Kidney (tissue), 14 donors: ENCODE data around the gene SP140L. TPM values are rescaled to one million over a fixed set of nuclear protein-coding genes. Genes with fewer than 3 reads are reported as not detected.
A peak's percentile ranks its signal among the peaks of the same experiment; 100 is the strongest.

Source experiments
- DNase-seq, 5 donors: peaks; one replicate each; pipeline ENCODE4 v3.0.0-alpha.2; 2013 to 2020
- FAIRE-seq: peaks from 2 replicates; lab custom pipeline; 2012; peaks lifted over from hg19 to GRCh38; lab: Jason Lieb, UNC
- H3K27ac ChIP-seq, 2 donors: one replicate each; pipeline ENCODE4 v1.7.0; 2013; ENCODE audit warnings: low read depth in 2 of 2, low read length in 2 of 2, inconsistent platforms in 1 of 2
- H3K27me3 ChIP-seq: one replicate; pipeline ENCODE4 v1.7.1; 2013; ENCODE audit warnings: low read length, inconsistent platforms; ENCODE audit not compliant: control insufficient read depth, insufficient read depth
- H3K36me3 ChIP-seq, 3 donors: one replicate each; pipeline versions ENCODE4 v1.7.0 to v1.7.1; 2013; ENCODE audit warnings: low read length in 3 of 3, control low read depth in 1 of 3, inconsistent platforms in 1 of 3; ENCODE audit not compliant: insufficient read depth in 3 of 3, control insufficient read depth in 2 of 3
- H3K4me1 ChIP-seq, 3 donors: one replicate each; pipeline versions ENCODE4 v1.7.0 to v1.7.1; 2013; ENCODE audit warnings: low read length in 3 of 3, inconsistent platforms in 1 of 3, low read depth in 1 of 3; ENCODE audit not compliant: control insufficient read depth in 2 of 3, insufficient read depth in 2 of 3
- H3K4me3 ChIP-seq, 3 donors: one replicate each; pipeline versions ENCODE4 v1.7.0 to v1.8.1; 2013; ENCODE audit warnings: low read length in 3 of 3, control low read depth in 1 of 3, inconsistent platforms in 1 of 3
- H3K9ac ChIP-seq, 3 donors: one replicate each; pipeline versions ENCODE4 v1.7.0 to v1.7.1; 2013; ENCODE audit warnings: low read length in 3 of 3, control low read depth in 1 of 3, inconsistent platforms in 1 of 3
- H3K9me3 ChIP-seq, 3 donors: one replicate each; pipeline versions ENCODE4 v1.7.0 to v1.7.1; 2013; ENCODE audit warnings: low read length in 3 of 3, control low read depth in 1 of 3, inconsistent platforms in 1 of 3; ENCODE audit not compliant: control insufficient read depth in 2 of 3, insufficient read depth in 1 of 3
- intact Hi-C: fragments of 100-400 bp; cut with DNase I; formaldehyde crosslinking; loops from one replicate; pipeline ENCODE4 v1.11.1; 2022
- polyA plus RNA-seq: library from polyadenylated mRNA; stranded (reverse); fragments of 350-450 nt; fragmentation: Illumina TruSeq; extraction: RNeasy Lipid Tissue Mini Kit (QIAGEN cat#74804); gene quantifications from one replicate; pipeline ENCODE4 v1.2.3, GENCODE V29; 2014; ENCODE audit warnings: low read depth, low replicate concordance; ENCODE audit not compliant: insufficient read depth
- total RNA-seq: library from RNA; stranded (reverse); fragmentation: NEBNext Ultra II Directional; extraction: Animal tissue kit (Norgen Biotek cat#: 25700); gene quantifications from one replicate; pipeline ENCODE4 v1.2.1, GENCODE V29; 2021
- TF ChIP-seq, protein P1 (sequence below): IDR thresholded peaks from 3 replicates; pipeline ENCODE4 v1.5.1; 2012; ENCODE audit warnings: mild to moderate bottlenecking, moderate library complexity, borderline replicate concordance; ENCODE audit not compliant: insufficient read depth; ENCODE audit errors: extremely low read depth
- donor health status: control.
- donor health status: control.
- donor health status: control.
- donor health status: control.
- donor health status: control.
- donor health status: DM: yes; HTN: yes; CAD: no.
- donor health status: Normal renal cell carcinoma (clear cell type).

The SP140L gene
- total and polyA plus RNA-seq, 2 donors from 2014 or later: 4.6 to 23.8 TPM

DNA sequence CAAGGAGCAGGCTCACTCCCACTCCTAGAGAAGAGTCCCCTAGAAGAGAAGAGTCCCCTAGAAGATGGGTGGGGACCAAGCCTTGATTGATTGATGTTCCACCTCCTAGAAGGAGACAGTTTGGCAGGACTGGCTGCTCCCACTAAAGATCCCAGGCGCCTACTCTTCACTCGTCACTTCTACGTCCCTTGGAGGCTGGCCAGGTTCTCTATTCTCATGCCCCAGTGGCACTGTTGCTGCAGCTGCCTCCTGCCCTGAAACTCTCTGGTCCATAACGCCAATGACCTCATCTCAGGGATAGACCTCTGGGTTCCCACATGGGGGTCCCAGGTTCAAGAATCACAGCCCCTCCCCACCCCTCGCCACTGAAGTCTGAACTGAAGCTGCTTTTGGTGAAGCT, 2.5 kb upstream of the SP140L start:
- no peak for FAIRE-seq
- intact Hi-C loops: no loop called here

DNA sequence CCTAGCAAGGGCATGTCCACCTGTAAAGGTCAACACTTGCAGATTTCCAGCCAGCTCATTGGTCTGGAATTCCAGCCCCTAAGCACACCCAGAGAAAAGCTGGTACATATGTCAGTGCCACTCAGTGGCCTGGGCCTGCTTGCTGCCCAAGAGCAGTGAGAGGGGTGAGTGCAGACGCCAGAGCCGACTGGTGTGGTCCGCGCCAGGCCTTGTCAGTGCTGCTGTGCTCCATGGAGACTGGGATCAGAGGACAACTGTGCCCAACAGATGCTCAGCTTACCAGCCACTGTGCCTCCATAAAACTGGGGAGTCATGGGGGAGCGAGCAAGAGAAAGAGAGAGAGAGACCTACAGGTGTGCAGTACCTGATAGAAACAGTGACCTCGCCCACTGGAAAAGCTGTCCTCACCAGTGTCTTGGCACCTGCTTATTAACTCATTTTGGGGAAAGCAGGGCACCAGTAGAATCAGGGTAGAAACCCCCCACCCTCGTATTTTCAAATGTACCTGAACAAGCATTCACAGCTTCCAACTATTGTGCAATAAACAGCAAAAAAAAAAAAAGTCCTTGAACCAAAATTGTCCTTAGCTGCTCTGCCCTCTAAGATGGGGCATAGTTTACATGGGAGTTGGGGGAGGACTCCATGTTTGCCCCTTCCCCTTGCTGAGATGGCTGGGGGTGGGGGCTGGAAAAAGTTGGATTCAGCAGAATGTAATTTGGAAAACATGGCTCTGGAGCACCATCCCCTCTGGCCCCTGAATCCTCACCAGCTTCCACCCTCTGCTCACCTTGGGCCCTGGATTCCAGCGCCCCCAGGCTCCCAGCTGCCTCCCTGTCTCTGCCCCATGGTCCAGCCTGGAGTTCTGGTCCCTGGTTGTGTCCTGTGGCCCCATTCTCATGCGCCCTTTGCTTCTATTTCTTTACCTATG, 1.4 kb upstream of the SP140L start:
- no peaks in the 10 kb centered on the region for H3K9me3 ChIP-seq
- H3K4me3 ChIP-seq: no peak overlapping the region
- intact Hi-C loops: no loop called here
- TF ChIP-seq, protein P1, sequence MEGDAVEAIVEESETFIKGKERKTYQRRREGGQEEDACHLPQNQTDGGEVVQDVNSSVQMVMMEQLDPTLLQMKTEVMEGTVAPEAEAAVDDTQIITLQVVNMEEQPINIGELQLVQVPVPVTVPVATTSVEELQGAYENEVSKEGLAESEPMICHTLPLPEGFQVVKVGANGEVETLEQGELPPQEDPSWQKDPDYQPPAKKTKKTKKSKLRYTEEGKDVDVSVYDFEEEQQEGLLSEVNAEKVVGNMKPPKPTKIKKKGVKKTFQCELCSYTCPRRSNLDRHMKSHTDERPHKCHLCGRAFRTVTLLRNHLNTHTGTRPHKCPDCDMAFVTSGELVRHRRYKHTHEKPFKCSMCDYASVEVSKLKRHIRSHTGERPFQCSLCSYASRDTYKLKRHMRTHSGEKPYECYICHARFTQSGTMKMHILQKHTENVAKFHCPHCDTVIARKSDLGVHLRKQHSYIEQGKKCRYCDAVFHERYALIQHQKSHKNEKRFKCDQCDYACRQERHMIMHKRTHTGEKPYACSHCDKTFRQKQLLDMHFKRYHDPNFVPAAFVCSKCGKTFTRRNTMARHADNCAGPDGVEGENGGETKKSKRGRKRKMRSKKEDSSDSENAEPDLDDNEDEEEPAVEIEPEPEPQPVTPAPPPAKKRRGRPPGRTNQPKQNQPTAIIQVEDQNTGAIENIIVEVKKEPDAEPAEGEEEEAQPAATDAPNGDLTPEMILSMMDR: no peak
- no peaks in the 10 kb centered on the region for H3K27me3 ChIP-seq
- H3K36me3 ChIP-seq: no peaks in the 10 kb centered on the region
- peaks cover 0 to 5% (median 0%) of the 10 kb centered on the region in 3 donors for H3K4me1 ChIP-seq
- no peak overlapping the region for H3K9ac ChIP-seq
- FAIRE-seq: no peak
- H3K27ac ChIP-seq: no peak overlapping the region
- no peak for DNase-seq

More for the DNA sequence above, 2.5 kb upstream of the SP140L start:
- DNase-seq: no peak
- no peaks in the 10 kb centered on the region for H3K27me3 ChIP-seq
- peaks cover 0 to 5% (median 0%) of the 10 kb centered on the region in 3 donors for H3K4me1 ChIP-seq
- H3K9ac ChIP-seq: no peak overlapping the region
- no peaks in the 10 kb centered on the region for H3K9me3 ChIP-seq
- TF ChIP-seq, protein P1: no peak
- no peak overlapping the region for H3K4me3 ChIP-seq
- H3K36me3 ChIP-seq: no peaks in the 10 kb centered on the region
- H3K27ac ChIP-seq: no peak overlapping the region

DNA sequence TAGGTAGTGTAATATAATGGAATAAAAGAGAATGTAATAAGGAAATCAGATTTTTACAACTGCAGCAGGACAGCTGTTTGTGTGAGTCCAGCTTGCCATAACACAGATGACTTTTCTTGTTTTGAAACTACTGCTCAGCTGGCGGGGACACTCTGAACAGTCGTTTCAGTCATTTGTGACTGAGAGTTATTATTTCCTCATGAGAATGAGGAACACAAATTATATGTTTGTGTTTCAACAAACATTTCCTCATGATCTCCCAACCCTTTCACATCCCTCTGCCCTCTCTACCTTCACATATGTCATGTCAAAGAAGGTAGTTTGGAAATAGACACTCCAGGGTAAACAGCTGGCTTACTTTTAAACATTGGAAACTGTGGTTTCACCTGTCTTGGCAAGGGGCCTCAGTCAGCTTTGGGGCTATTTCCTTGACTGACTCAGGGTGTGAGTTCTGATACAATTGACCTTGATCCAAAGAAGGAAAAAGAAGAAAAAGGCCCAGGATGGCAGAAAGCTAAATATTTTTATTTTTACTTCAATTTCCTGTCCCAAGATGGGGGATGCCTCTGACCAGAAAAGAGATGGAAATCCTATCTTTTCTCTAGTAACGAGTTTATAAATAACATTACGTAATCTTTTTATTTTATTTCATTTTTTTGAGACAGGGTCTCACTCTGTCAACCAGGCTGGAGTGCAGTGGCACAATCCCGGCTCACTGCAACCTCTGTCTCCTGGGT, 593 bp downstream of the SP140L start:
- H3K9ac ChIP-seq: peak overlapping the region; percentile 7 to 50 (median 37)

More for the DNA sequence above, 593 bp downstream of the SP140L start:
- no peak for FAIRE-seq
- peaks cover 0 to 5% (median 0%) of the 10 kb centered on the region in 3 donors for H3K4me1 ChIP-seq
- H3K9me3 ChIP-seq: no peaks in the 10 kb centered on the region
- intact Hi-C loops: no loop called here
- peak overlapping the region; percentile 37 to 83 for H3K27ac ChIP-seq
- peak overlapping the region; percentile 58 to 84 (median 61) for H3K4me3 ChIP-seq
- H3K27me3 ChIP-seq: no peaks in the 10 kb centered on the region
- TF ChIP-seq, protein P1: no peak
- peak in 1 of 5 donors; percentile 37 for DNase-seq
- H3K36me3 ChIP-seq: no peaks in the 10 kb centered on the region
